Measurements from ENCODE around the gene GAPDHS. TPM values are rescaled to one million over a fixed set of nuclear protein-coding genes. Genes with fewer than 3 reads are reported as not detected.

The GAPDHS gene
- total RNA-seq, 1 donor from 2014 or later: not detected

- intact Hi-C loops (cut with micrococcal nuclease): loop anchor here (1.0 kb wide), 1 partner anchor 82 kb away; no protein-coding TSS in a partner anchor
These were observed 23.2 kb upstream of the GAPDHS start for GRCh38 chr19:35509861-35510625.

- intact Hi-C loops (cut with micrococcal nuclease): loop anchor here (1.0 kb wide), 1 partner anchor 82 kb away; no protein-coding TSS in a partner anchor
These were observed 22.7 kb upstream of the GAPDHS start for GRCh38 chr19:35510626-35510964.

GRCh38 chr19:35511337-35511736 is 21.9 kb upstream of the GAPDHS start:
- intact Hi-C loops (cut with micrococcal nuclease): no loop called here

GRCh38 chr19:35512831-35513627 is 20.2 kb upstream of the GAPDHS start:
- intact Hi-C loops (cut with micrococcal nuclease): loop anchor here (2.0 kb wide), 1 partner anchor 32 kb away; the partner anchor contains the start of gene TMEM147

- intact Hi-C loops (cut with micrococcal nuclease): loop anchor here (2.0 kb wide), 1 partner anchor 31 kb away; the partner anchor contains the start of gene TMEM147
These were observed 19.5 kb upstream of the GAPDHS start, which contains the start of gene DMKN for GRCh38 chr19:35513628-35514281. TSS of gene DMKN (minus strand) at chr19:35513649. CDS start at chr19:35513475, 174 bp downstream.

- intact Hi-C loops (cut with micrococcal nuclease): no loop called here
These were observed 18.9 kb upstream of the GAPDHS start for GRCh38 chr19:35514282-35514809.

- intact Hi-C loops (cut with micrococcal nuclease): no loop called here
These were observed 16.9 kb upstream of the GAPDHS start for GRCh38 chr19:35516310-35516709.

GRCh38 chr19:35517342-35517741 is 15.9 kb upstream of the GAPDHS start:
- intact Hi-C loops (cut with micrococcal nuclease): no loop called here

- intact Hi-C loops (cut with micrococcal nuclease): no loop called here
These were observed 14.9 kb upstream of the GAPDHS start for GRCh38 chr19:35518313-35518712.

GRCh38 chr19:35519291-35519690 is 14.0 kb upstream of the GAPDHS start:
- intact Hi-C loops (cut with micrococcal nuclease): no loop called here

- intact Hi-C loops (cut with micrococcal nuclease): no loop called here
These were observed 12.0 kb upstream of the GAPDHS start for GRCh38 chr19:35521124-35521743.

GRCh38 chr19:35522745-35523327 is 10.4 kb upstream of the GAPDHS start:
- intact Hi-C loops (cut with micrococcal nuclease): no loop called here

GRCh38 chr19:35524181-35524837 is 8.9 kb upstream of the GAPDHS start:
- intact Hi-C loops (cut with micrococcal nuclease): no loop called here

GRCh38 chr19:35525873-35526272 is 7.4 kb upstream of the GAPDHS start:
- intact Hi-C loops (cut with micrococcal nuclease): no loop called here

- intact Hi-C loops (cut with micrococcal nuclease): no loop called here
These were observed 4.8 kb upstream of the GAPDHS start, which contains the start of gene SBSN for GRCh38 chr19:35528218-35529038. TSS of gene SBSN (minus strand) at chr19:35528311. CDS start at chr19:35528281, 30 bp downstream.

- intact Hi-C loops (cut with micrococcal nuclease): no loop called here
These were observed 3.7 kb upstream of the GAPDHS start for GRCh38 chr19:35529241-35530218.

- intact Hi-C loops (cut with micrococcal nuclease): no loop called here
These were observed 2.0 kb upstream of the GAPDHS start for GRCh38 chr19:35531291-35531690.

All from T-helper 1 cell treated with Interleukin-12 subunit alpha and Interleukin-12 subunit beta and Interleukin-4 antibody, amounts not matched to agents 30 ng/mL and 1 ng/mL, for 36 hours (primary cell).